HL-60 (cell line): Measurements from ENCODE around the gene SLC9B1.

ENCODE experiments used
- DNase-seq, 2 experiments: peaks; one replicate each; pipeline ENCODE4 v3.0.0-alpha.2; 2010 to 2020; ENCODE audit warnings: low read depth in 1 of 2, low spot score in 1 of 2
- H3K27ac ChIP-seq: fragments of 250-450 bp; sonication (Bioruptor Pico); replicated peaks from 2 replicates; pipeline ENCODE4 v1.5.1; 2020; ENCODE audit warnings: mild to moderate bottlenecking, moderate library complexity
- H3K27me3 ChIP-seq: fragments of 250-450 bp; sonication (Bioruptor Pico); 2 replicates; pipeline ENCODE4 v1.5.1; 2021; ENCODE audit warnings: mild to moderate bottlenecking, moderate library complexity; ENCODE audit not compliant: insufficient read depth, poor library complexity, severe bottlenecking
- H3K4me3 ChIP-seq: replicated peaks from 2 replicates; pipeline ENCODE4 v1.5.1; 2011; ENCODE audit warnings: mild to moderate bottlenecking, control low read depth, low read length; ENCODE audit not compliant: insufficient read depth
- GABPA ChIP-seq: IDR thresholded peaks from 2 replicates; pipeline ENCODE4 v1.6.1; 2012; ENCODE audit warnings: low read depth
- POLR2AphosphoS5 ChIP-seq: IDR thresholded peaks from 2 replicates; pipeline ENCODE4 v1.6.1; 2012; ENCODE audit warnings: low read depth
- REST ChIP-seq: IDR thresholded peaks from 2 replicates; pipeline ENCODE4 v1.6.1; 2012; ENCODE audit warnings: low read depth; ENCODE audit not compliant: insufficient replicate concordance
- SPI1 ChIP-seq: IDR thresholded peaks from 2 replicates; pipeline ENCODE4 v1.6.1; 2012; ENCODE audit warnings: low read depth, mild to moderate bottlenecking, borderline replicate concordance
- TF ChIP-seq, protein P1 (sequence below): IDR thresholded peaks from one replicate; pipeline ENCODE4 v1.5.1; 2011; ENCODE audit warnings: low read length, control low read depth, inconsistent platforms; ENCODE audit not compliant: insufficient read depth

SLC9B1 gene

DNA sequence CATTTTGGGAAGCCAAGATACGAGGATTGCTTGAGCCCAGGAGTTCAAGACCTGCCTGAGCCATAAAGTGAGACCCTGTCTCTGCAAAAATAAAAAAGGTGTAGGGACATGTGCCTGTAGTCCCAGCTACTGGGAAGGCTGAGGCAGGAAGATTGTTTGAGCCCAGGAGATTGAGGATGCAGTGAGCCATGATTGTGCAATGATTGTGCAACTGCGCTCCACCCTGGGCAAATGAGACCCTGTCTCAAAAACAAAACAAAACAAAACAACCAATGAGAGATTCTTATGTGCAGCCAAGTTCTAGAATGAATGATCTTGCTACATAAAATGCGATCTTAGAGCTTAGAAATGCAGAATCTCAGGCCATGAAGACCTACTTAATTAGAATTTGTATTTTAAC is 34.5 kb upstream of the SLC9B1 start:
- DNase-seq = no peak
- Histone ChIP-seq H3K27ac (no peak overlapping the region), H3K4me3 (no peak overlapping the region), H3K27me3 (no peaks in the 10 kb centered on the region)
- TF ChIP-seq GABPA = no peak

GRCh38 chr4:103052779-103053178 is 33.3 kb upstream of the SLC9B1 start:
- DNase-seq = no peak
- Histone ChIP-seq H3K27ac (no peak overlapping the region), H3K4me3 (no peak overlapping the region), H3K27me3 (no peaks in the 10 kb centered on the region)
- TF ChIP-seq SPI1 (no peak), POLR2AphosphoS5 (no peak), GABPA (no peak), REST (no peak)
- TF ChIP-seq, protein P1, sequence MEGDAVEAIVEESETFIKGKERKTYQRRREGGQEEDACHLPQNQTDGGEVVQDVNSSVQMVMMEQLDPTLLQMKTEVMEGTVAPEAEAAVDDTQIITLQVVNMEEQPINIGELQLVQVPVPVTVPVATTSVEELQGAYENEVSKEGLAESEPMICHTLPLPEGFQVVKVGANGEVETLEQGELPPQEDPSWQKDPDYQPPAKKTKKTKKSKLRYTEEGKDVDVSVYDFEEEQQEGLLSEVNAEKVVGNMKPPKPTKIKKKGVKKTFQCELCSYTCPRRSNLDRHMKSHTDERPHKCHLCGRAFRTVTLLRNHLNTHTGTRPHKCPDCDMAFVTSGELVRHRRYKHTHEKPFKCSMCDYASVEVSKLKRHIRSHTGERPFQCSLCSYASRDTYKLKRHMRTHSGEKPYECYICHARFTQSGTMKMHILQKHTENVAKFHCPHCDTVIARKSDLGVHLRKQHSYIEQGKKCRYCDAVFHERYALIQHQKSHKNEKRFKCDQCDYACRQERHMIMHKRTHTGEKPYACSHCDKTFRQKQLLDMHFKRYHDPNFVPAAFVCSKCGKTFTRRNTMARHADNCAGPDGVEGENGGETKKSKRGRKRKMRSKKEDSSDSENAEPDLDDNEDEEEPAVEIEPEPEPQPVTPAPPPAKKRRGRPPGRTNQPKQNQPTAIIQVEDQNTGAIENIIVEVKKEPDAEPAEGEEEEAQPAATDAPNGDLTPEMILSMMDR = no peak

DNA sequence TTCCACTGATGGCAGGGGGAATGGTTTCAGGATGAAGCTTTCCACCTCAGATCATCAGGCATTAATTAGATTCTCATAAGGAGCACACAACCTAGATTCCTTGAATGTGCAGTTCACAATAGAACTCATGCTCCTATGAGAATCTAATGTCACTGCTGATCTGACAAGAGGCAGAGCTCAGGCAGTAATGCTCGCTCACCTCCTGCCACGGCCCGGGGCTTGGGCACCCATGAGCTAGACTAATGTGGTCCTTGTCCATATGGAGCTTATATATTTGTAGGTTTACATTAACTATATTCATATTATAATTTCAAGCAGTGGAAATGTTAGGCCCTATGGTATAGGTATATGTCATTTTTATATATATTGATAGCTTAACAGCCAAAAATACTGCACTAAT is 32.6 kb upstream of the SLC9B1 start:
- no peak for DNase-seq
- TF ChIP-seq POLR2AphosphoS5 (no peak), GABPA (no peak), SPI1 (no peak), REST (no peak)
- TF ChIP-seq, protein P1 = no peak
- no peak overlapping the region for H3K4me3 ChIP-seq
- H3K27ac ChIP-seq = no peak overlapping the region
- H3K27me3 ChIP-seq = no peaks in the 10 kb centered on the region

- Histone ChIP-seq H3K27ac (no peak overlapping the region), H3K27me3 (no peaks in the 10 kb centered on the region), H3K4me3 (no peak overlapping the region)
- DNase-seq = no peak
- no peak for TF ChIP-seq REST
- TF ChIP-seq, protein P1 = no peak
- TF ChIP-seq SPI1 = no peak
- TF ChIP-seq GABPA = no peak
- no peak for TF ChIP-seq POLR2AphosphoS5
Observed at GRCh38 chr4:103050736-103051436, 31.4 kb upstream of the SLC9B1 start.
